ENCODE measurements around the gene AIFM2.

GRCh38 chr10:70140297-70140696 lies 7.7 kb upstream of the AIFM2 start:
- TF ChIP-seq CTCF (IDR thresholded peaks at IDR 0.05) (no peak), POLR2A (IDR thresholded peaks at IDR 0.05) (no peak)
